HEK293 (cell line): ENCODE measurements around the gene TCHP.
A peak's percentile ranks its signal among the peaks of the same experiment; 100 is the strongest.

Source experiments
- CTCF ChIA-PET: fragments of 350-600 bp; formaldehyde crosslinking; extraction: SDS; loops from one replicate; lab custom pipeline; 2021; ENCODE audit warnings: antibody characterized with exemption; lab: Yijun Ruan, JAX
- POLR2A ChIA-PET: fragments of 300-600 bp; formaldehyde crosslinking; extraction: SDS; loops from one replicate; lab custom pipeline; 2020; ENCODE audit warnings: antibody characterized with exemption, inconsistent platforms; lab: Yijun Ruan, JAX
- H3K27ac ChIP-seq: fragments of 200-500 bp; sonication (Bioruptor generic); 2 replicates; pipeline ENCODE4 v1.5.1; 2014; ENCODE audit warnings: low read depth, low read length, control low read depth, inconsistent platforms; ENCODE audit errors: extremely low read depth
- H3K36me3 ChIP-seq, 2 experiments: fragments of 200-500 bp in 1 of 2; sonication (Bioruptor generic) in 1 of 2; 1 replicate in 1 of 2; 2 replicates in 1 of 2; pipeline ENCODE4 v1.5.1; 2014 to 2017; ENCODE audit warnings: inconsistent platforms in 2 of 2, low read length in 2 of 2; ENCODE audit not compliant: control insufficient read depth in 2 of 2, insufficient read depth in 1 of 2
- H3K4me1 ChIP-seq: fragments of 200-500 bp; sonication (Bioruptor generic); 2 replicates; pipeline ENCODE4 v1.5.1; 2014; ENCODE audit warnings: mild to moderate bottlenecking, low read length, inconsistent platforms; ENCODE audit not compliant: control insufficient read depth, insufficient read depth
- H3K4me3 ChIP-seq: 2 replicates; pipeline ENCODE4 v1.5.1; 2011; ENCODE audit warnings: low read depth, mild to moderate bottlenecking, control low read depth, low read length, moderate library complexity
- H3K9me3 ChIP-seq: fragments of 200-500 bp; sonication (Bioruptor generic); 2 replicates; pipeline ENCODE4 v1.5.1; 2014; ENCODE audit warnings: low read depth, low read length, inconsistent platforms; ENCODE audit not compliant: control insufficient read depth, insufficient read depth
- BCL11B ChIP-seq: fragments of 450-650 bp; formaldehyde crosslinking; IDR thresholded peaks from 2 replicates; pipeline ENCODE4 v1.5.1; 2016; ENCODE audit warnings: low read depth, missing biosample characterization, missing genetic modification characterization
- GLIS1 ChIP-seq: fragments of 450-650 bp; formaldehyde crosslinking; IDR thresholded peaks from 2 replicates; pipeline ENCODE4 v1.5.1; 2016; ENCODE audit warnings: missing biosample characterization, missing genetic modification characterization
- IKZF3 ChIP-seq: fragments of 450-650 bp; IDR thresholded peaks from 2 replicates; pipeline ENCODE4 v1.5.0; 2018; ENCODE audit warnings: missing biosample characterization, mild to moderate bottlenecking, missing genetic modification characterization, moderate library complexity
- KLF8 ChIP-seq: fragments of 450-650 bp; formaldehyde crosslinking; IDR thresholded peaks from 2 replicates; pipeline ENCODE4 v1.5.1; 2016; ENCODE audit warnings: missing biosample characterization, missing genetic modification characterization
- YY1 ChIP-seq: fragments of 450-650 bp; formaldehyde crosslinking; IDR thresholded peaks from 2 replicates; pipeline ENCODE4 v1.5.1; 2018; ENCODE audit warnings: missing biosample characterization, missing genetic modification characterization
- YY2 ChIP-seq: fragments of 450-650 bp; formaldehyde crosslinking; IDR thresholded peaks from 2 replicates; pipeline ENCODE4 v1.5.1; 2016; ENCODE audit warnings: missing biosample characterization, missing genetic modification characterization
- ZFP41 ChIP-seq: fragments of 450-650 bp; formaldehyde crosslinking; IDR thresholded peaks from 2 replicates; pipeline ENCODE4 v1.5.1; 2016; ENCODE audit warnings: missing biosample characterization, missing genetic modification characterization, borderline replicate concordance
- ZNF155 ChIP-seq: fragments of 450-650 bp; formaldehyde crosslinking; IDR thresholded peaks from 2 replicates; pipeline ENCODE4 v1.5.1; 2016; ENCODE audit warnings: missing biosample characterization, missing genetic modification characterization
- ZNF175 ChIP-seq: fragments of 450-650 bp; formaldehyde crosslinking; IDR thresholded peaks from 2 replicates; pipeline ENCODE4 v1.5.1; 2016; ENCODE audit warnings: missing biosample characterization, missing genetic modification characterization
- ZNF19 ChIP-seq: fragments of 450-650 bp; formaldehyde crosslinking; IDR thresholded peaks from 2 replicates; pipeline ENCODE4; 2016; ENCODE audit warnings: missing biosample characterization, missing genetic modification characterization, low read depth
- ZNF214 ChIP-seq: fragments of 450-650 bp; formaldehyde crosslinking; IDR thresholded peaks from 2 replicates; pipeline ENCODE4 v1.5.1; 2017; ENCODE audit warnings: missing biosample characterization, mild to moderate bottlenecking, missing genetic modification characterization, borderline replicate concordance
- ZNF366 ChIP-seq: fragments of 450-650 bp; formaldehyde crosslinking; conservative IDR thresholded peaks from 2 replicates; pipeline ENCODE4 v1.5.1; 2016; ENCODE audit warnings: missing biosample characterization, missing genetic modification characterization
- ZNF37A ChIP-seq: fragments of 450-650 bp; IDR thresholded peaks from 2 replicates; pipeline ENCODE4 v1.5.1; 2018; ENCODE audit warnings: missing biosample characterization, missing genetic modification characterization
- ZNF510 ChIP-seq: fragments of 450-650 bp; formaldehyde crosslinking; IDR thresholded peaks from 2 replicates; pipeline ENCODE4 v1.5.1; 2018; ENCODE audit warnings: mild to moderate bottlenecking, missing genetic modification characterization, missing biosample characterization; ENCODE audit not compliant: insufficient replicate concordance
- ZNF830 ChIP-seq: fragments of 450-650 bp; IDR thresholded peaks from 2 replicates; pipeline ENCODE4 v1.5.0; 2018; ENCODE audit warnings: missing biosample characterization, missing genetic modification characterization, low read depth, mild to moderate bottlenecking, moderate library complexity
- ZNF837 ChIP-seq: fragments of 450-650 bp; formaldehyde crosslinking; IDR thresholded peaks from 2 replicates; pipeline ENCODE4 v1.5.1; 2016; ENCODE audit warnings: missing biosample characterization, missing genetic modification characterization
- ZNF843 ChIP-seq: fragments of 450-650 bp; formaldehyde crosslinking; IDR thresholded peaks from 2 replicates; pipeline ENCODE4 v1.5.1; 2016; ENCODE audit warnings: missing biosample characterization, missing genetic modification characterization
- ZSCAN30 ChIP-seq: fragments of 450-650 bp; IDR thresholded peaks from 2 replicates; pipeline ENCODE4 v1.5.1; 2018; ENCODE audit warnings: missing biosample characterization, mild to moderate bottlenecking, missing genetic modification characterization, moderate library complexity
- TF ChIP-seq, protein P1 (sequence below): fragments of 450-650 bp; formaldehyde crosslinking; IDR thresholded peaks from 2 replicates; pipeline ENCODE4 v1.5.1; 2016; ENCODE audit warnings: missing biosample characterization, missing genetic modification characterization, borderline replicate concordance
- TF ChIP-seq, protein P2 (sequence below): fragments of 450-650 bp; formaldehyde crosslinking; IDR thresholded peaks from 2 replicates; pipeline ENCODE4 v1.5.1; 2017; ENCODE audit warnings: missing biosample characterization, missing genetic modification characterization
- TF ChIP-seq, protein P3 (sequence below): fragments of 450-650 bp; formaldehyde crosslinking; IDR thresholded peaks from 2 replicates; pipeline ENCODE4 v1.5.1; 2016; ENCODE audit warnings: missing biosample characterization, missing genetic modification characterization, low read depth

TCHP gene

DNA sequence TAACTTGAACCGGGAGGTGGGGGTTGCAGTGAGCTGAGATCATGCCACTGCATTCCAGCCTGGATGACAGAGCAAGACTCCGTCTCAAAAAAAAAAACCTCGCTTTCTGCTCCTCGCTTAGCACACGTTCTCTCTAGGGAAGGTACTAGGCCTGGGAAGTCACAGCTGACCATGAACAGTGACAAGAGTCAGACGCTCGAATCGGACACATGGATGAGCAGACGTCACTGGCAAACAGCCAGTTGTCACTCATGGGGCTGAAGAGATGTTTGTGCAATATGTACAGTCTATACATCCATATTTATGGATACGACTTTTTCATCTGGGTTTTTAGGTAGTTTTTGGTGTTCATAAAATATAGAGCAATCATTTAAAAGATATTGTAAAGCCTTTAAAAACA is 19.4 kb downstream of the TCHP start:
- POLR2A ChIA-PET = no interaction called here
- no peak for TF ChIP-seq KLF8 (tag by site-specific recombination)
- no peak overlapping the region for H3K4me3 ChIP-seq
- no peaks in the 10 kb centered on the region for H3K4me1 ChIP-seq
- H3K27ac ChIP-seq = no peak overlapping the region
- peaks cover 16 to 47% of the 10 kb centered on the region in 2 experiments for H3K36me3 ChIP-seq
- H3K9me3 ChIP-seq = no peaks in the 10 kb centered on the region
- CTCF ChIA-PET = interaction anchor here (1.3 to 1.7 kb wide), 2 partner anchors 9 to 13 kb away, joined by 3 to 9 read pairs; no protein-coding TSS in a partner anchor

DNA sequence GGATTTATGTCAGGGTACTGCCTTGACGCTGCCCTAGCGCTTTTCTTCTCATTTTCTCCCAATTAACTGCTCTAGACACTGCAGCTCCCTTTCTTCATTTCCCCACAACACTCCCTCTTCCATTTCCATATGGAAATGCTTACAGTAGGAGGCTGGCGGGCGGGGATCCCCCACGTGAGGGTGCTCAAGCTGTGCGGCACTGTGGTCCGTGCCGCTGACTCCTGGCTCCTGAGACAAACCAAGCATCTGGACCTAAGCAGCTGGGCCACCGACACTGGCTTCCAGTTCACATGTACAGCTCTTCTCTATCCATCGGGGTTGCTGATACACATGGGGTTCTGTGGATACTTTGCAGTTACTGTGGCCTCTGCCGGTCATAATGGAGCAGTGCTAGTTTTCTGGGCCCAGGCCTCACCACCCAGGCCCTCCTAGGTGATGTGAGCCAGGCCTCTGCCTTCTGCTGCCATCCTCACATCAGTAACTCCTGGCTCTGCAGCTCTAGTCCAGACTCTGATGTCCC is 20.2 kb downstream of the TCHP start:
- H3K27ac ChIP-seq = no peak overlapping the region
- ChIA-PET POLR2A (no interaction called here), CTCF (interaction anchor here (1.3 to 1.7 kb wide), 2 partner anchors 10 to 14 kb away, joined by 3 to 9 read pairs; no protein-coding TSS in a partner anchor)
- TF ChIP-seq YY1 (tag by site-specific recombination) (no peak), ZNF843 (tag by site-specific recombination) (no peak), ZNF837 (tag by site-specific recombination) (no peak), ZNF37A (no peak), ZFP41 (tag by site-specific recombination) (no peak), ZNF155 (tag by site-specific recombination) (no peak)
- peaks cover 13 to 39% of the 10 kb centered on the region in 2 experiments for H3K36me3 ChIP-seq
- H3K9me3 ChIP-seq = no peaks in the 10 kb centered on the region
- no peak overlapping the region for H3K4me3 ChIP-seq
- no peaks in the 10 kb centered on the region for H3K4me1 ChIP-seq

DNA sequence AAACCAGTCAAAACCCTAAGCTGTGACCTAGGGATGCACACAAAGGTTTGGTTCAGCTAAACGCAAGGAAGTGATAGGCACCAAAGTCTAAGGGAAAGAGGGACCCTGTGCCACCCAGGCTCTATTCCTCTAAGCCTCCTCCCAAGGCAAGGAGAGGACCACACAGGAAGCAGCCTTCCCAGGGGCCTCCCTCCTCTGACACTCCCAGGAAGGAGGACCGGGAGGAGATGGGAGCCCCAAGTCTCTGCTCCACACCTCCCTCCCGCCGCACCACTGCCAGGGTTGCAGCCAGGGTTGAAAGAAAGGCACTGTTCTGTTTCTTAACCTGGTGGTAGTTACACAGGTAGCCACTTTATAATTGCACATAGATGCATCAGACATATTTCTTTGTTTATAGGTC is 21.9 kb downstream of the TCHP start:
- H3K9me3 ChIP-seq = no peaks in the 10 kb centered on the region
- no peak overlapping the region for H3K27ac ChIP-seq
- H3K4me3 ChIP-seq = no peak overlapping the region
- H3K36me3 ChIP-seq = peaks cover 13 to 26% of the 10 kb centered on the region in 2 experiments
- no peaks in the 10 kb centered on the region for H3K4me1 ChIP-seq
- ChIA-PET POLR2A (no interaction called here), CTCF (no interaction called here)
- 0 out of 2 replicates have a peak, but pooled peaks have one; percentile 24 for TF ChIP-seq GLIS1 (tag by site-specific recombination)
- no peak for TF ChIP-seq BCL11B

DNA sequence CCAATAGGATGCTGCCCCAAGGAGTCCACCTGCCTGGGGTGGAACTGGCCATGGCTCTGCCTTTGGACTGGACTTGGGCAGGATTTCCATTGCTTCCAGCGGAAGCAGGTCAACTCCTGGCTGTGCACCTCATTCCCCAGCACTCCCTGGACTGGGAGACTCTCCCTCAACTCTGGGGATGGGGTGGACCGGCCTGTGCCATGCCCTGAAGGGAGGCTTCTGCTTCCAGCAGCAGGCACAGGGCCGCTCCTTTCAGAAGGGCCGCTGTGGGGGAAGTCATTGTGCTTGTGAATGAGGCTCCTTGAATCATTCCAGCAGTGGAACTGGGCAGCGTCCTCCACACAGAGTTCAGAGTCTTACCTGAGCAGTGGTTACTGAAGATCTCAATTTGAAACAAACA is 23.0 kb downstream of the TCHP start:
- POLR2A ChIA-PET = no interaction called here
- Histone ChIP-seq H3K9me3 (no peaks in the 10 kb centered on the region), H3K36me3 (peaks cover 3 to 17% of the 10 kb centered on the region in 2 experiments), H3K4me3 (no peak overlapping the region), H3K27ac (no peak overlapping the region), H3K4me1 (no peaks in the 10 kb centered on the region)
- CTCF ChIA-PET = interaction anchor here (0.5 kb wide), 1 partner anchor 1014 kb away, joined by 4 read pairs; no protein-coding TSS in a partner anchor
- TF ChIP-seq, protein P1, sequence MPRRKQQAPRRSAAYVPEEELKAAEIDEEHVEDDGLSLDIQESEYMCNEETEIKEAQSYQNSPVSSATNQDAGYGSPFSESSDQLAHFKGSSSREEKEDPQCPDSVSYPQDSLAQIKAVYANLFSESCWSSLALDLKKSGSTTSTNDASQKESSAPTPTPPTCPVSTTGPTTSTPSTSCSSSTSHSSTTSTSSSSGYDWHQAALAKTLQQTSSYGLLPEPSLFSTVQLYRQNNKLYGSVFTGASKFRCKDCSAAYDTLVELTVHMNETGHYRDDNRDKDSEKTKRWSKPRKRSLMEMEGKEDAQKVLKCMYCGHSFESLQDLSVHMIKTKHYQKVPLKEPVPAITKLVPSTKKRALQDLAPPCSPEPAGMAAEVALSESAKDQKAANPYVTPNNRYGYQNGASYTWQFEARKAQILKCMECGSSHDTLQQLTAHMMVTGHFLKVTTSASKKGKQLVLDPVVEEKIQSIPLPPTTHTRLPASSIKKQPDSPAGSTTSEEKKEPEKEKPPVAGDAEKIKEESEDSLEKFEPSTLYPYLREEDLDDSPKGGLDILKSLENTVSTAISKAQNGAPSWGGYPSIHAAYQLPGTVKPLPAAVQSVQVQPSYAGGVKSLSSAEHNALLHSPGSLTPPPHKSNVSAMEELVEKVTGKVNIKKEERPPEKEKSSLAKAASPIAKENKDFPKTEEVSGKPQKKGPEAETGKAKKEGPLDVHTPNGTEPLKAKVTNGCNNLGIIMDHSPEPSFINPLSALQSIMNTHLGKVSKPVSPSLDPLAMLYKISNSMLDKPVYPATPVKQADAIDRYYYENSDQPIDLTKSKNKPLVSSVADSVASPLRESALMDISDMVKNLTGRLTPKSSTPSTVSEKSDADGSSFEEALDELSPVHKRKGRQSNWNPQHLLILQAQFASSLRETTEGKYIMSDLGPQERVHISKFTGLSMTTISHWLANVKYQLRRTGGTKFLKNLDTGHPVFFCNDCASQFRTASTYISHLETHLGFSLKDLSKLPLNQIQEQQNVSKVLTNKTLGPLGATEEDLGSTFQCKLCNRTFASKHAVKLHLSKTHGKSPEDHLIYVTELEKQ (tag by site-specific recombination) = no peak
- TF ChIP-seq ZNF19 (tag by site-specific recombination) (no peak), ZNF830 (tag by site-specific recombination) (no peak), ZNF37A (no peak), ZNF366 (tag by site-specific recombination) (no peak), ZSCAN30 (tag by site-specific recombination) (no peak), IKZF3 (no peak), ZNF175 (tag by site-specific recombination) (no peak), ZNF510 (tag by site-specific recombination) (no peak), YY2 (tag by site-specific recombination) (no peak), ZNF214 (tag by site-specific recombination) (no peak)
- TF ChIP-seq, protein P2, sequence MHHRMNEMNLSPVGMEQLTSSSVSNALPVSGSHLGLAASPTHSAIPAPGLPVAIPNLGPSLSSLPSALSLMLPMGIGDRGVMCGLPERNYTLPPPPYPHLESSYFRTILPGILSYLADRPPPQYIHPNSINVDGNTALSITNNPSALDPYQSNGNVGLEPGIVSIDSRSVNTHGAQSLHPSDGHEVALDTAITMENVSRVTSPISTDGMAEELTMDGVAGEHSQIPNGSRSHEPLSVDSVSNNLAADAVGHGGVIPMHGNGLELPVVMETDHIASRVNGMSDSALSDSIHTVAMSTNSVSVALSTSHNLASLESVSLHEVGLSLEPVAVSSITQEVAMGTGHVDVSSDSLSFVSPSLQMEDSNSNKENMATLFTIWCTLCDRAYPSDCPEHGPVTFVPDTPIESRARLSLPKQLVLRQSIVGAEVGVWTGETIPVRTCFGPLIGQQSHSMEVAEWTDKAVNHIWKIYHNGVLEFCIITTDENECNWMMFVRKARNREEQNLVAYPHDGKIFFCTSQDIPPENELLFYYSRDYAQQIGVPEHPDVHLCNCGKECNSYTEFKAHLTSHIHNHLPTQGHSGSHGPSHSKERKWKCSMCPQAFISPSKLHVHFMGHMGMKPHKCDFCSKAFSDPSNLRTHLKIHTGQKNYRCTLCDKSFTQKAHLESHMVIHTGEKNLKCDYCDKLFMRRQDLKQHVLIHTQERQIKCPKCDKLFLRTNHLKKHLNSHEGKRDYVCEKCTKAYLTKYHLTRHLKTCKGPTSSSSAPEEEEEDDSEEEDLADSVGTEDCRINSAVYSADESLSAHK (tag by site-specific recombination) = no peak
- TF ChIP-seq, protein P3, sequence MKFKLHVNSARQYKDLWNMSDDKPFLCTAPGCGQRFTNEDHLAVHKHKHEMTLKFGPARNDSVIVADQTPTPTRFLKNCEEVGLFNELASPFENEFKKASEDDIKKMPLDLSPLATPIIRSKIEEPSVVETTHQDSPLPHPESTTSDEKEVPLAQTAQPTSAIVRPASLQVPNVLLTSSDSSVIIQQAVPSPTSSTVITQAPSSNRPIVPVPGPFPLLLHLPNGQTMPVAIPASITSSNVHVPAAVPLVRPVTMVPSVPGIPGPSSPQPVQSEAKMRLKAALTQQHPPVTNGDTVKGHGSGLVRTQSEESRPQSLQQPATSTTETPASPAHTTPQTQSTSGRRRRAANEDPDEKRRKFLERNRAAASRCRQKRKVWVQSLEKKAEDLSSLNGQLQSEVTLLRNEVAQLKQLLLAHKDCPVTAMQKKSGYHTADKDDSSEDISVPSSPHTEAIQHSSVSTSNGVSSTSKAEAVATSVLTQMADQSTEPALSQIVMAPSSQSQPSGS = no peak
